B cell (primary cell): ENCODE results near the gene PHF20.

Source experiments
- EZH2 ChIP-seq: IDR thresholded peaks from 2 replicates; pipeline ENCODE4 v1.6.1; 2012; ENCODE audit warnings: borderline replicate concordance, low read depth, mild to moderate bottlenecking, moderate library complexity, low read length; ENCODE audit not compliant: insufficient read depth, poor library complexity, severe bottlenecking
- TF ChIP-seq, protein P1 (sequence below): fragments of 200-600 bp; IDR thresholded peaks from one replicate; pipeline ENCODE4 v1.8.0; 2022; ENCODE audit warnings: antibody characterized with exemption, mild to moderate bottlenecking

DNA sequence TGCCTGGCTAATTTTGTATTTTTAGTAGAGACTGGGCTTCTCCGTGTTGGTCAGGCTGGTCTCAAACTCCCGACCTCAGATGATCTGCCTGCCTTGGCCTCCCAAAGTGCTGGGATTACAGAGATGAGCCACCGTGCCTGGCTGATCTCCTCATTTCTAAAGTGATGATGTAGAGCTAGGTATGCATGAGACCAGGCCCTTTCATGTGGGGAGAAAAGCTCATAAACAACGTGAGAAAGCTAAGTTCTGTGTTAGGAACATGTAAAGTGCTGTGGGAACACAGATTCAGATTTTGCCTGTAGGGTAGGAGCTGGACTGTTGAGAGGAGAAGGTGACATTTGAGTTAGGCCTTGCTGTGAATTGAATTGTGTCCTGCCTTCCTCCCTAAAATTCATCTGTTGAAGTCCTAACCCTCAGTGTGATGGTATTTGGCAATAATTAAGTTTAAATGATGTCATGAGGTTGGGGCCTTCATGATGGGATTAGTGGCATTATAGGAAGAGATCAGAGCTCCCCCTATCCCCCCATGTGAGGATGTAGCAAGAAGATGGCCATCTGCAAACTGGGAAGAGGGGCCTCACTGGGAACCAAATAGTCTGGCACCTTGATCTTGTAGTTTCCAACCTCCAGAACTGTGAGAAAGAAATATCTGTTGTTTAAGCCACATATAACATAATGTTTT, 133.3 kb downstream of the PHF20 start:
- TF ChIP-seq, protein P1, sequence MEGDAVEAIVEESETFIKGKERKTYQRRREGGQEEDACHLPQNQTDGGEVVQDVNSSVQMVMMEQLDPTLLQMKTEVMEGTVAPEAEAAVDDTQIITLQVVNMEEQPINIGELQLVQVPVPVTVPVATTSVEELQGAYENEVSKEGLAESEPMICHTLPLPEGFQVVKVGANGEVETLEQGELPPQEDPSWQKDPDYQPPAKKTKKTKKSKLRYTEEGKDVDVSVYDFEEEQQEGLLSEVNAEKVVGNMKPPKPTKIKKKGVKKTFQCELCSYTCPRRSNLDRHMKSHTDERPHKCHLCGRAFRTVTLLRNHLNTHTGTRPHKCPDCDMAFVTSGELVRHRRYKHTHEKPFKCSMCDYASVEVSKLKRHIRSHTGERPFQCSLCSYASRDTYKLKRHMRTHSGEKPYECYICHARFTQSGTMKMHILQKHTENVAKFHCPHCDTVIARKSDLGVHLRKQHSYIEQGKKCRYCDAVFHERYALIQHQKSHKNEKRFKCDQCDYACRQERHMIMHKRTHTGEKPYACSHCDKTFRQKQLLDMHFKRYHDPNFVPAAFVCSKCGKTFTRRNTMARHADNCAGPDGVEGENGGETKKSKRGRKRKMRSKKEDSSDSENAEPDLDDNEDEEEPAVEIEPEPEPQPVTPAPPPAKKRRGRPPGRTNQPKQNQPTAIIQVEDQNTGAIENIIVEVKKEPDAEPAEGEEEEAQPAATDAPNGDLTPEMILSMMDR = no peak
- TF ChIP-seq EZH2 = no peak
